B cell (primary cell): ENCODE results near the gene GABRB2.

Source experiments
- EZH2 ChIP-seq: IDR thresholded peaks from 2 replicates; pipeline ENCODE4 v1.6.1; 2012; ENCODE audit warnings: borderline replicate concordance, low read depth, mild to moderate bottlenecking, moderate library complexity, low read length; ENCODE audit not compliant: insufficient read depth, poor library complexity, severe bottlenecking
- TF ChIP-seq, protein P1 (sequence below): fragments of 200-600 bp; IDR thresholded peaks from one replicate; pipeline ENCODE4 v1.8.0; 2022; ENCODE audit warnings: antibody characterized with exemption, mild to moderate bottlenecking

DNA sequence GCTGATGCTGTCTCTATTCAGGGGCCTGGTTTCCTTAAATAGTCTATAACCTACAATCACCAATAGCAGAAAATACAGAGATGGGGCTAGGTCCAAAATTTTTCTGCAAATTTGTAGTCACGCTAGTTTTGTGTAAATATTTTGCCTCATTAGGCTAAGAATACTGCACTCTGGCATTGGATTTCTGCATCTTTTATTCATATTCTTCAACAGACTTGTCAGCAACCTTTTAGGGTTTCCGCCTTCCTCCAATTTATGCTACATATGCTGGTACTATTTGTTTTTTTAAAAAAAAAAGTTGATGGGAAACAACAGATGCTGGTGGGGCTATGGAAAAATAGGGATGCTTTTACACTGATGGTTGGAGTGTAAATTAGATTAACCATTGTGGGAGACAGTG is 202.3 kb downstream of the GABRB2 start:
- TF ChIP-seq, protein P1, sequence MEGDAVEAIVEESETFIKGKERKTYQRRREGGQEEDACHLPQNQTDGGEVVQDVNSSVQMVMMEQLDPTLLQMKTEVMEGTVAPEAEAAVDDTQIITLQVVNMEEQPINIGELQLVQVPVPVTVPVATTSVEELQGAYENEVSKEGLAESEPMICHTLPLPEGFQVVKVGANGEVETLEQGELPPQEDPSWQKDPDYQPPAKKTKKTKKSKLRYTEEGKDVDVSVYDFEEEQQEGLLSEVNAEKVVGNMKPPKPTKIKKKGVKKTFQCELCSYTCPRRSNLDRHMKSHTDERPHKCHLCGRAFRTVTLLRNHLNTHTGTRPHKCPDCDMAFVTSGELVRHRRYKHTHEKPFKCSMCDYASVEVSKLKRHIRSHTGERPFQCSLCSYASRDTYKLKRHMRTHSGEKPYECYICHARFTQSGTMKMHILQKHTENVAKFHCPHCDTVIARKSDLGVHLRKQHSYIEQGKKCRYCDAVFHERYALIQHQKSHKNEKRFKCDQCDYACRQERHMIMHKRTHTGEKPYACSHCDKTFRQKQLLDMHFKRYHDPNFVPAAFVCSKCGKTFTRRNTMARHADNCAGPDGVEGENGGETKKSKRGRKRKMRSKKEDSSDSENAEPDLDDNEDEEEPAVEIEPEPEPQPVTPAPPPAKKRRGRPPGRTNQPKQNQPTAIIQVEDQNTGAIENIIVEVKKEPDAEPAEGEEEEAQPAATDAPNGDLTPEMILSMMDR, result no peak
- no peak for TF ChIP-seq EZH2
